Stimulated activated CD4-positive, alpha-beta T cell treated with anti-CD3 and anti-CD28 coated beads, TNF-alpha, amount 100 ng/mL, for 24 hours (primary cell): ENCODE measurements around the gene VGLL3.
"Not testable (repeated sequence)": the region's sequence is repeated elsewhere in the genome, so short reads cannot be mapped to it uniquely, and the experiment has no call there.

Source experiments
- DNase-seq, 3 experiments: peaks; one replicate each; pipeline ENCODE4 v3.0.0-alpha.2; 2020; ENCODE audit warnings: low read depth in 3 of 3

Gene VGLL3

GRCh38 chr3:86989611-86990010 lies 1.3 kb downstream of the VGLL3 start:
- no peak for DNase-seq

- no peak for DNase-seq
These were observed 1.9 kb downstream of the VGLL3 start for GRCh38 chr3:86989006-86989405.

- no peak for DNase-seq
These were observed 2.7 kb downstream of the VGLL3 start for GRCh38 chr3:86988235-86988634.

- no peak for DNase-seq
These were observed 3.6 kb downstream of the VGLL3 start for GRCh38 chr3:86987421-86987715.

GRCh38 chr3:86986671-86987420 lies 4.1 kb downstream of the VGLL3 start:
- DNase-seq, result no peak

GRCh38 chr3:86985181-86985826 lies 5.6 kb downstream of the VGLL3 start:
- DNase-seq, result no peak

GRCh38 chr3:86984271-86984670 lies 6.7 kb downstream of the VGLL3 start:
- no peak for DNase-seq

GRCh38 chr3:86982883-86983282 lies 8.1 kb downstream of the VGLL3 start:
- no peak for DNase-seq

- DNase-seq, result no peak
These were observed 12.8 kb downstream of the VGLL3 start for GRCh38 chr3:86978111-86978551.

GRCh38 chr3:86976219-86976618 lies 14.7 kb downstream of the VGLL3 start:
- no peak for DNase-seq

GRCh38 chr3:86974177-86974576 lies 16.8 kb downstream of the VGLL3 start:
- DNase-seq, result not testable (repeated sequence)

GRCh38 chr3:86973440-86973839 lies 17.5 kb downstream of the VGLL3 start:
- DNase-seq, result no peak

GRCh38 chr3:86969500-86970189 lies 21.3 kb downstream of the VGLL3 start:
- DNase-seq, result peak in 1 of 3 experiments; percentile 15

GRCh38 chr3:86968244-86968932 lies 22.6 kb downstream of the VGLL3 start:
- DNase-seq, result no peak

- no peak for DNase-seq
These were observed 23.9 kb downstream of the VGLL3 start for GRCh38 chr3:86967062-86967461.

- no peak for DNase-seq
These were observed 25.8 kb downstream of the VGLL3 start for GRCh38 chr3:86965166-86965565.

GRCh38 chr3:86963611-86964010 lies 27.3 kb downstream of the VGLL3 start:
- no peak for DNase-seq

GRCh38 chr3:86961297-86961696 lies 29.7 kb downstream of the VGLL3 start:
- DNase-seq, result no peak

- no peak for DNase-seq
These were observed 30.4 kb downstream of the VGLL3 start for GRCh38 chr3:86960550-86960949.

GRCh38 chr3:86958534-86958933 lies 32.4 kb downstream of the VGLL3 start:
- DNase-seq, result no peak

- DNase-seq, result no peak
These were observed 36.2 kb downstream of the VGLL3 start for GRCh38 chr3:86954747-86955146.

GRCh38 chr3:86954226-86954625 lies 36.7 kb downstream of the VGLL3 start:
- no peak for DNase-seq
